GM12874 (cell line): ENCODE data around the gene UBE2N.

Experiments
- TF ChIP-seq, protein P1 (sequence below): IDR thresholded peaks from 2 replicates; pipeline ENCODE4 v1.5.1; 2011; ENCODE audit warnings: low read depth, mild to moderate bottlenecking, control low read depth, low read length, moderate library complexity; ENCODE audit not compliant: insufficient read depth

UBE2N gene

DNA sequence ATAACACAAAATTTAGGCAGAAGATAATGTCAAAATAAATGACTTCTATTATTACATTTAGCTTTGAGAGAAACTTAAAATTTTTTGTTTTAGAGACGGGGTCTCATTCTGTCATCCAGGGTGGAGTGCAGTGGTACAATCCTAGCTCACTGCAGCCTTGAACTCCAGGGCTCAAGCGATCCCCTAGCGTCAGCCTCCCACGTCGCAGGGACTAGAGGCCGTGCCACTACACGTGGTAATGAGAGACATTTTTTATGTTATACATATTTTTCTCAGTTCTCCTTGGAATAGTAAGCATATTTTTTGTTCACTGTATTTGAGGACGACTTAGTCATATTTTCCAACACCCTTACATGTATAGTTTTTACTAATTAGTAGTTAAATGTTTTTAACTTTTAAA, 85.5 kb downstream of the UBE2N start:
- TF ChIP-seq, protein P1, sequence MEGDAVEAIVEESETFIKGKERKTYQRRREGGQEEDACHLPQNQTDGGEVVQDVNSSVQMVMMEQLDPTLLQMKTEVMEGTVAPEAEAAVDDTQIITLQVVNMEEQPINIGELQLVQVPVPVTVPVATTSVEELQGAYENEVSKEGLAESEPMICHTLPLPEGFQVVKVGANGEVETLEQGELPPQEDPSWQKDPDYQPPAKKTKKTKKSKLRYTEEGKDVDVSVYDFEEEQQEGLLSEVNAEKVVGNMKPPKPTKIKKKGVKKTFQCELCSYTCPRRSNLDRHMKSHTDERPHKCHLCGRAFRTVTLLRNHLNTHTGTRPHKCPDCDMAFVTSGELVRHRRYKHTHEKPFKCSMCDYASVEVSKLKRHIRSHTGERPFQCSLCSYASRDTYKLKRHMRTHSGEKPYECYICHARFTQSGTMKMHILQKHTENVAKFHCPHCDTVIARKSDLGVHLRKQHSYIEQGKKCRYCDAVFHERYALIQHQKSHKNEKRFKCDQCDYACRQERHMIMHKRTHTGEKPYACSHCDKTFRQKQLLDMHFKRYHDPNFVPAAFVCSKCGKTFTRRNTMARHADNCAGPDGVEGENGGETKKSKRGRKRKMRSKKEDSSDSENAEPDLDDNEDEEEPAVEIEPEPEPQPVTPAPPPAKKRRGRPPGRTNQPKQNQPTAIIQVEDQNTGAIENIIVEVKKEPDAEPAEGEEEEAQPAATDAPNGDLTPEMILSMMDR: no peak
